Measurements from ENCODE around the gene PIEZO2.

Gene PIEZO2

DNA sequence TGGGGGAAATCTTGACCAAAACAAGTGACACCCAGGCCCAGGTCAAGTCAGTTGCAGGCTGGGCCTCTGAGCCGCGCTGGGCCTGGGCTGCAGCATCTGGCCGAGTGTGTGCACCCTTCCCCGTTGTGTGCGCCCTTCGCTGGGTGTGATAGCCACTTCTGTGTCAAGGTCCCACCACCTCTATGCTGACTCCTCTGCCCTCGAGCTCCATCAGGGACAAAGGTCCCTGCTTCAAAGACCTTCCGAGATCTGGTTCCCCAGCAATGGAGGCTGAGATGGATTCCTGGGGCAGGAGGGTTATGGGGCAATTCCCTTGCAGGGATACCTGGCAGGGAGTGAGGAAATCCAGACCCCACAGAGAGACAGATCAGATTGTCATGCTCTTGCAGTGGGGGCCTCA, 93.6 kb downstream of the PIEZO2 start:
- FAIRE-seq: no peak

DNA sequence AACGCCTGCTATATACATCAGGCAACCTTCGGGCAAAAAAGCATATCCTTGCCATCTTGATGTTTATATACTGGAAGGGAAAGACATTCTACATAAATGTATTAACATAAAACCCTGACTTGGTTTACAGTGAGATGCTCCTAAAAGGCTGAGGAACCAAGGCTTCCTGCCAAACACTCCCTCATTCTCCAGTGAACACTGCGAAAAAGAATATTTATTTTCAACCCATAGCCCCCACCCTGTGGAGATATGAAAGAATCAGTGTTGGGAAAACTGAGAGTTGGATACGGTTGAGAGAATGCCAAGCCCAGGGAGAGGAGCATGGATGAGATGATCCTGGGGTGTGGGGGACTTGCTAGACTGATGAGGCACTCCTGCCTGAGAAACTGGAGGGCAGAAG, 94.9 kb downstream of the PIEZO2 start:
- FAIRE-seq: no peak

DNA sequence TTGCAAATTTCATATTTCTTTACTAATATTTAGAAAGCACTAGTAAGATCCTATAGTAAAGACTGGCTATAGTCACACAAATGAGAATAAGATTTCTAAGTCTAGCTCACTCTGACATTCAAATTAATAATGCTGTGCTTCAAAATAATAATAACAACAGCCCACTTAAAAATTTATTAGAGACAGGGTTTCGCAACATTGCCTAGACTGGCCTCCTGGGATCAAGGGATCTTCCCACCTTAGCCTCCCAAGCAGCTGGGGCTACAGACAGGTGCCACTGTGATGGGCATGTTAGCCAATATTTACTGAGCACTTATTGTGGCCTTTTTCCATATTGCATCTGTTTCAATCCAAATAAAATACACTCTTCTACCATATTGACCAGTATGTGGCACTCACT, 96.1 kb downstream of the PIEZO2 start:
- FAIRE-seq: no peak

GRCh38 chr18:11052800-11053199, 96.6 kb downstream of the PIEZO2 start:
- no peak for FAIRE-seq

DNA sequence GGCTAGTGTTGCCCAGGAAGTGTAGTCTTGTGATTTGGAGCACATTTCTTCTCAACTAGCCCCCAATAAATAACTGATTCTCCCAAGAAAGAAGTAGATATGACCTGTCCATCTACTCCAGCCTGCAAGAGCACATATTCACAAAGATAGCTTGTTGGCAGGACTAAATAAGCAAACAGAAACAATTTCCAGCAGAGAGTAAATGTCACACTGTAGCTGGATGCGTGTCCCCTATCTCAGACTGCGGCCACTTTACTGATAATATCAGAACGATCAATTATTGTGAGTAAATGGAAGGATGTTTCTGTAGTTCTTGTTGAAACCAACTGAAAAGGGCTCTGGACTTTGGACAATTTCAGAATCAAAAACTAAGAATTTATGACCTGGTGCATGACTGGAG, 97.9 kb downstream of the PIEZO2 start:
- no peak for FAIRE-seq

DNA sequence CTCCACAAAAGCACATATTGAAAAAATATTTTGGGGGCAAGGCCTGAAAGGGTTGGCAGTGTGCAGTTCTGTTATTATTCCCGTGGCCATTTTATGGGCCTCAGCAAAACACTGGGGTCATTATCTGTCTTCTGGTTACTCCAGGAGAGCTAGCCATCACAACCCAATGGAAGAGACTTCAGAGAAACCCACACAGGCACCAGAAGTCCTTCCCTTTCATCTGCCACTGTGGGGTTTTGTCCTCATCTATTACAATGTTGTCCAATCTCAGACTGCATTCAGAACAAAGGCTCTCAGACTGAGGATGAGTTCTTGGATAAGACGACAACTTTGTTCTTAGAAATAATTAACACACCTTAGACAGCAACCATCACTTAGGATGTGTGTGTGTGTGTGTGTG, 98.4 kb downstream of the PIEZO2 start:
- no peak for FAIRE-seq

DNA sequence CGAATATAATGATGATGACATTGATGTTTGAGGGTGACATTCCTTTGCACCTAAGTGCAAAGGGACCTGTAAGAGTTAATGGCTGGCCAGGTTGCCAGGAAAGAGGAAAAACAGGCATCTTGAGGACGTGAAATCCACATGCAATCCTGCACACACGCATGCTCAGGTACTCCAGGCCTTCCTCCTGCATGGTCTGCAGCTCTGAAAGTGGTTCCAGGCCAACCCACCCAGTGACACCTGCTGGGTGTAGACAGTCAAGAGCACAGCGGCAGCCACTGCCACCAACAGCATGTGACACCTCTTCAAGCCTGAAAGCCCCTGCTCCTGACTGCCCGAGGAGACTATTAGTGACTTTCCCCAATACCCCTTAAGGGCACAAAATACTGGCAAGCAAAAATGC, 101.6 kb downstream of the PIEZO2 start:
- FAIRE-seq: no peak

DNA sequence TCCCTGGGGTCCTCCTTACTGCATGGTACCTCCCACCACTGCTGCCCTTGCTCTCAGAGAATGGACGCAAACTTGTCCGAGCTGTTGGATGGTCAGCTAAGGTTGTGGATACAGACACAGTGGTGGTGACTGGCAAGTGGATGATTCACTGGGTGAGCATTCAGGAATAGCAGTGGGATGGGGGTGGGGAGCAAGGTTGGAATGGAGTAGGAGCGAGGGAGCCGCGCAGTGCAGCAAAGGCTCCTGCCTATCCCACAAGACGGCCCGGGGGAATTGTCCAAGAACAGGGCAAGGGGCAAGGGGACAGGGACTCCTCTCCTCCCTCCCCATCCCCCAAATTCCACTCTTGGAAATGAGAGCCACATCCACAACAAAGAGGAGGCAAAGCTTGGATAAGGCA, 102.2 kb downstream of the PIEZO2 start:
- no peak for FAIRE-seq

DNA sequence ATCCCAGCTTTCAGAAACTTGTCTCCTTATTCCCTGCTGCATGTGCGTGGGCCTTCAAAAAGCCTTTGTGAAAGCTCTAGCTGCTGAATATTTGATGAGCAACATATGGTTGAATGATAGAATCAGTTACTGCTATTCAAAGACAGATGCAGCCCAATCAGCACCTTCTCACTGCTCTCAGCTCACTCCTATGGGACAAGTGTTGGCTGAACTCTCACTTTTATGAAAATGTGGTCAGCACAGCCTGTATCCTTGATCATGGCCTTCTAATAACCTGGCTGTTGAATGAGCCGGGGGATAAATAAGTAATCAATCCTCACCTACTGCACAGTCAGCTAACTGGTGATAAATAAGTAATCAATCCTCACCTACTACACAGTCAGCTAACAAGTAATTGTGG, 103.2 kb downstream of the PIEZO2 start:
- no peak for FAIRE-seq

- no peak for FAIRE-seq
These were observed 105.7 kb downstream of the PIEZO2 start for GRCh38 chr18:11043694-11044093.

- no peak for FAIRE-seq
These were observed 107.1 kb downstream of the PIEZO2 start for GRCh38 chr18:11042247-11042646.

DNA sequence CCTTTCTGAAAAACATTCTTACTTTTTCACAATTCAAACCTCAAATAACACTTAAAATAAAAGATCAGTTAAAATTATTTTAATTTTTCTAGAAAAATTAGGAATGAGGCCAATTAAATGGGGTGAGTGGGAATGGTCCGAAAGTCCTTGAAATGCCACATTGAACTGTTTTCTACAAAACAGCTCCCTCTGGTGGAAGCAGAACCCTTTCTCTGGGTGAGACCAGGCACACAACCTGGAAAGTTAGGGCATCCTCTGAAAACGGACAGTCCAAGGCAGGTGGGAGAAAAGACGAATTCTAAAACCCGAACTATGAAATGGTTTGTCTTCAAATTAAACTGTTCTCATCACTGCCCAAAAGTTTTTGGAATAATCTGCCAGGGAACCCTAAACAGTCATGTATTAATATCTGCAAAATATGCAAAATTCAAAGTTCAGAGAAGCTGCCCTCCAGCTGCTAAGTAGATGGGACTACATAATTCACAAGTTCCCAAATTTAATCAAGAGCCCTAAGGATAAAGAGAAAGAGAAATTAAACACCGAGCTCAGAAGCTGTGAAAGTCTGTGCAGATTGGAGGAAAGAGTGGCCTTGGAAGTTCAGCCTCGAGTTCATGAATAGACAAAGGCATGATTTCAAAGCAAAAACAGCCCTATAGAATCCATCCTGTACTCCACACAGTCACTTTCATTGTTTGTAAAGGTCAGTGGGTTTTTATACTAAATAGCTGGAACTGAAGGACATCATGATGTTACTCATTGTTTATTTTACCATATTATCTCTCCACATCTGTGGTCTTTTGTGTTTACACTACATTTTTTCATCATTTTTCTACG, 108.3 kb downstream of the PIEZO2 start:
- no peak for FAIRE-seq

GRCh38 chr18:11040359-11040758, 109.0 kb downstream of the PIEZO2 start:
- no peak for FAIRE-seq

- FAIRE-seq: no peak
These were observed 111.7 kb downstream of the PIEZO2 start for GRCh38 chr18:11037533-11038240.

DNA sequence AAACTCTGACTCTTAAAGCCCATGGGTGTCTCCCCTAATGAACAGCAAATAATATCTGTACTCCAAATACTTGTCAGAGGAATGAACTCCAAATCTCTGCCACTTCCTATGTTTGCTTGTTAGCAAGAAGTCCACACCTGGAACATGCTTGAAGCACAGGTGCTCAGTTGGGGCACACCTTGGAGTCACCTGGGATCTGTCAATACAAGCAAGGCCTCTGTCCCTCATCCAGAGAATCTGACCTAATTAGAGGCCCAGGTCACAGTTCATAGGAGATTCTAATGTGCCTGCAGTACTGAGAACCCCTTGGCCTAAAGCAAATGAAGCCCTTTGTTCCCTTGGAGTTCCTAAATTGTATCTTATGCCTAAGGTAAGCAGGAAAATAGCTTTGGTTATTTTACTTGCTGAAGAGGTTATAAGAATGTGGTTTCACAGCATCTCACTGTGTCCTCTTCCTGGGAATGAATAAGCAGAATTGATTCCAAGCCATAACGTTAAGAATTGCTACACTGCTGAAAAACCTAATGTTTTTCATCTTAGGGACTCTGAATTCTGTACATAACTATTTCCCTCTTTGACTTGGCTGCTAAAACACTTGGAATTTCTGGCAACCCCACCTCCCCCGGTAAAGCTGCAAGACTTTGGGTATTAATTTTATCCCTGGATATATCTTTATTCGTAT, 113.4 kb downstream of the PIEZO2 start:
- no peak for FAIRE-seq

GRCh38 chr18:11035376-11035775, 114.0 kb downstream of the PIEZO2 start:
- no peak for FAIRE-seq

- FAIRE-seq: no peak
These were observed 114.5 kb downstream of the PIEZO2 start for GRCh38 chr18:11034884-11035283.

- FAIRE-seq: no peak
These were observed 115.9 kb downstream of the PIEZO2 start for GRCh38 chr18:11033503-11033902.

GRCh38 chr18:11031966-11032365, 117.4 kb downstream of the PIEZO2 start:
- no peak for FAIRE-seq

DNA sequence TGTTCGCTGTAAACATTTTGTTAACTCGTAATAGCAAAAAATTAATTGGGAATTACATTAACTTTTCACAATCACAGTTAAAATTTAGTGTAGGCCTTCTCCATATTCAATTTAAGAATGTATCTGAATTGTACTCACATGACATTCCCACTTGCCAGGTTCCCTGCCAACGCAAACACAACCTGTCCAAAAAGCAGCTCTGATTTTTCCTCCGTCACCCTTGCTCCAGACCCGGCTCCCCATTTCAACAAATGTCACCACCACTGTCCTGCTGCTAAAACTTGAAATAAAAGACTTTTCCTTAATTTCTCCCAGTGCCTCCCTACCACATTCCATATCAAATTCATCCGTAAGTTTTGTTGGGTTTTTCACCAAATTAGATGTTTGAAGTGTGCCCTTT, 120.3 kb downstream of the PIEZO2 start:
- FAIRE-seq: no peak

DNA sequence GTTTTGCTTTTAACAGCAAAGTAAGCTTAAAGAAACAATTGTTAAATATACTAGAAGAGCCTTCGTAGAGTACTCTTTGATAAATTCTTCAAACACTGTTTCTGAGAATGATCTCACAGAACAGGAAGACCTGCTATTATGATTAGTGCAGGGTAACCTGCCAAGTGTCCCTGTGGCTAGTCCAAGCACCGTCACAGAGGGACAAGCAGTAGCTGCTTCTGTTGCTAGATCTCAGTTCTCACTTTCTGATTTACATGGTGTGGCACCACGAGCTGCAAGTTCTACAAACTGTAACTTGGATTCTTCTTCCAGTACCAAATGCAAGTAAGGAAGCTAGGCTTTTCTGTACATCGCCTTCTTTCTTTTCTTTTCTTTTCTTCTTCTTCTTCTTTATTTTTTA, 121.5 kb downstream of the PIEZO2 start:
- no peak for FAIRE-seq

GRCh38 chr18:11025671-11026070, 123.7 kb downstream of the PIEZO2 start:
- no peak for FAIRE-seq

DNA sequence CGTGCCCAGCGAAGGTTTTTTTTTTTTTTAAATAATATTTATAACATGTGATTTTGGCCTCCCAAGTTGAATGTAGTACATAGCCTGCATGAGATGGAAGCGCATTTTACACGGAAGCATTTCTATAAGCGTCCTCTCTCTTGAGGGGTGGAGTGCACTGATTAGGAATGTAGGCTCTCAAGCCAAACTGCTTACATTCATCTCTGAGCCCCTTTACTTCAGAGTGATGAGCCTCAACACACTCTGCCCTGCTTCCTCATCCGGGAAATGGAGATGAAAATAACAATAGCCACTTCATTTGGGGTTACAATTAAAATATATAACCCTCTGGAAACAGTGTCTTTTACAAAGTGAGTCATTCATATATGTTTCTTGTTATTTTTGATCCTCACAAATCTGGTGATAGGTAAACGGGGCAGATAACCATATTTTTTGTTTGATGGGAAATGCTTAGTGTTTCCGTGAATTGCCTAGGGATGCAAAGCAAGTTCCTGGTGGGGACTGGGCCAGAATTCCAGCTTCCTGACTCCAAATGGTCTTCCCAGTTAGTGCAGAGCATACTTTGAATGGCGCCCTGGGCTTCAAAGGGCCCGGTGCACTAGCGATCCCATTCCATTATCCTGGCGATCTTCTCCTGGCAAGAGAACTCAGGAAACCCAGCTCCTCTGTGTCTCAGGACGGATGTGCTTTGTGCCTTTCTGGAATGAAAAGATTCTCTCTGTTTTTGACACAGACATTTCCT, 124.3 kb downstream of the PIEZO2 start:
- FAIRE-seq: no peak

Data from G401.6 (cell line).